Stimulated activated CD4-positive, alpha-beta T cell treated with anti-CD3 and anti-CD28 coated beads, Interleukin-1b, Interleukin-23, amount 100 ng/mL, for 4 hours (primary cell): ENCODE data around the gene ZNF609.

Source experiments
- DNase-seq, 2 donors: peaks; one replicate each; pipeline ENCODE4 v3.0.0-alpha.2; 2020; ENCODE audit warnings: low read depth in 2 of 2

The ZNF609 gene, protein sequence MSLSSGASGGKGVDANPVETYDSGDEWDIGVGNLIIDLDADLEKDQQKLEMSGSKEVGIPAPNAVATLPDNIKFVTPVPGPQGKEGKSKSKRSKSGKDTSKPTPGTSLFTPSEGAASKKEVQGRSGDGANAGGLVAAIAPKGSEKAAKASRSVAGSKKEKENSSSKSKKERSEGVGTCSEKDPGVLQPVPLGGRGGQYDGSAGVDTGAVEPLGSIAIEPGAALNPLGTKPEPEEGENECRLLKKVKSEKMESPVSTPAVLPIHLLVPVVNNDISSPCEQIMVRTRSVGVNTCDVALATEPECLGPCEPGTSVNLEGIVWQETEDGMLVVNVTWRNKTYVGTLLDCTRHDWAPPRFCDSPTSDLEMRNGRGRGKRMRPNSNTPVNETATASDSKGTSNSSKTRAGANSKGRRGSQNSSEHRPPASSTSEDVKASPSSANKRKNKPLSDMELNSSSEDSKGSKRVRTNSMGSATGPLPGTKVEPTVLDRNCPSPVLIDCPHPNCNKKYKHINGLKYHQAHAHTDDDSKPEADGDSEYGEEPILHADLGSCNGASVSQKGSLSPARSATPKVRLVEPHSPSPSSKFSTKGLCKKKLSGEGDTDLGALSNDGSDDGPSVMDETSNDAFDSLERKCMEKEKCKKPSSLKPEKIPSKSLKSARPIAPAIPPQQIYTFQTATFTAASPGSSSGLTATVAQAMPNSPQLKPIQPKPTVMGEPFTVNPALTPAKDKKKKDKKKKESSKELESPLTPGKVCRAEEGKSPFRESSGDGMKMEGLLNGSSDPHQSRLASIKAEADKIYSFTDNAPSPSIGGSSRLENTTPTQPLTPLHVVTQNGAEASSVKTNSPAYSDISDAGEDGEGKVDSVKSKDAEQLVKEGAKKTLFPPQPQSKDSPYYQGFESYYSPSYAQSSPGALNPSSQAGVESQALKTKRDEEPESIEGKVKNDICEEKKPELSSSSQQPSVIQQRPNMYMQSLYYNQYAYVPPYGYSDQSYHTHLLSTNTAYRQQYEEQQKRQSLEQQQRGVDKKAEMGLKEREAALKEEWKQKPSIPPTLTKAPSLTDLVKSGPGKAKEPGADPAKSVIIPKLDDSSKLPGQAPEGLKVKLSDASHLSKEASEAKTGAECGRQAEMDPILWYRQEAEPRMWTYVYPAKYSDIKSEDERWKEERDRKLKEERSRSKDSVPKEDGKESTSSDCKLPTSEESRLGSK (N-terminal part only)

DNA sequence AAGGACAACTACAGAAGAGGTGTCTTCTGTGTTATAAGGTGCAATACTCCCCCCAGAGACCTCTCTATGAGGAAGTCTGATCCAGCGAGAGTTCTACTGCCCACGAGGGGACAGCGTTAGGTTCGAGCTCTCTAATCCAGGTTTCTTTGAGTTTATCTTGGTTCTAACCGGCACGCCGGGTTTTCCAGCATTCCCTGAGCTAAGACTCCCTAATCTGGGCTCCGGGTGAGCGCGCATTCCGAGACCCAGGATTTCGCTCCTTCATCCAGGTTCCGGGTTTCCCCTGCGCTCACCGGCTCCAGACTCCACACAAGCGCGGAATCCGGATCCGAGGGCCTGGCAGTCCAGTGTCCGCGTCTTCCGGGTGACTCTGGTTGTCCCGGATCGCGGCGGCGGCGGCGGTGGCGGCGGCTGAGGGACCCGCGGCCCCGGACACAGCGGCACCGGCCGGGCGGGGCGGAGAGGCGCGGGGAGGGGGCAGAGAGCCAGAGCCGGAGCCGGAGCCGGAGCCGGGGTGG is at the start of gene ZNF609:
Gene ZNF609 (plus strand): TSS at position 373 of the 518 bp plus-strand sequence. CDS start 38,842 bp downstream, outside the sequence.
- DNase-seq: peak; percentile 85 to 86

DNA sequence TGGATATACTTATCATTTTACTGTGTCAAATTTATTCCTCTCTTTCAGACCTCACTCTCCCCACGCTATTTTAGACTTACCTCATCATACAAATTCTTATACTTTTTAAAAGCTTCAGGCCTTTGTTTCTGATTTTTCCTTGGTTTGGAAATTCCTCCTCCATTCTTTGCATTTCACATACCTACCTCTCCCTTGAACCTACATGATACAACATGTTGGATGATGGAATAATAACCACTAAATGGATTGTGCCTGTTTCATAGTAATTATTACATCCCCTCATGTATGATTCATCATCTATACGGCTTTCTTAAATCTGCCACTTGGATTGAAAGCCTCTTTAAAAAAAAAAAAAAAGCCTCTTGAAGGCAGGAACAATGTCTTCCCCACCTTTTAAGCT is 48.2 kb upstream of the ZNF609 start:
- no peak for DNase-seq

DNA sequence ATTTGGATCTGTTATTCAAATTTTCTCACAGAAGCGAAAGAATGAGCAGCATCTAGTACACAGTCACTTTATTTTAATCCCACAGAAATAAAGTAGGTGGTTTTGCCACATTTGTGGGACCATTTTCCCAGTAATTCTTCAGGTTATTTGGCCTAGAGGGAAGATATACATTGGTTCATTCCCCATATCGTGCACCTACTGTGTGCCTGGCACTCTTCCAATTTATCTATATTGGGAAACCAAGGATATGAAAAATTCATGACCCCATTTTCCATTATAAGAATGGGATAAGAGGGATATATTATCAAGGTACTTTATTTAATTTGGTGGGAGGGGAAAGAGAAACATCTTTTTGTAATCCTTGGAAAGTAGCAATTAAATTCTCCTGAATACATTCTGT is 37.7 kb upstream of the ZNF609 start:
- DNase-seq: no peak

DNA sequence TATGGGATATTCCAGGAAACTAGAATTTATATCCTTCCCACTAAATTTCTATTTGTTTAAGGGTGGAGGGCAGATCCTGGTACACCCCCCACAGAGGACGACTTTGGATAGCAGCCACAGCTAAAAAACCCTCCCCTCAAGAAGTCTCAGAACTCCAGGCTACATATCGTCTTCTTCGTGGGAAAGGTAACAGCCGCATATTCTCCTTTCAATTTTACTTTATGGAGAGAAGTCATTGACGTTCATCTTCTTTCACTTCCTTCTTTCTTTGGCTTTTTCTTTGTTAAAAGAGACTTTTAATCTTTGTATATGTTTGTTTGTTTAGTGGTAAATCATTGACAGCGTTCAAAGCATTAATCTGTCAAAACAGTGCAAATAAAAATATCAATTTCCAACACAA is 36.4 kb upstream of the ZNF609 start:
- no peak for DNase-seq

DNA sequence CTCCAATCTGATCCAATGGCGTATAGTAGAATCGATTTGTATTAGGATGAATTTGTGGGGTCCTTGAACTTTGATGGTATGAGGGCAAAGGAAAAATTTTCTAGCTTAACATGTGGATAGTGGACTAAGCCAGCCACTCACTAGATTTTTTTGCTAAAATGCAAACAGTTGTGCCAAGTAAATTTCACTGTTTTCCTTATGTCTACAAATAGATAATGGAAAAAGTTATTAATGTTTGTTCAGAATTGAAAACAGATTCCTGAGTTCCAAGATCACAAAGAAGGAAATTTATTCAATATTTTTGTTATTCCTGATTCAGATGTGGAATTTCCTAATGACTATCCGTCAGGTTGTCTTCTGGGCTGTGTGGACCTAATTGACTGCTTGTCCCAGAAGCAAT is 35.2 kb upstream of the ZNF609 start:
- DNase-seq: no peak

DNA sequence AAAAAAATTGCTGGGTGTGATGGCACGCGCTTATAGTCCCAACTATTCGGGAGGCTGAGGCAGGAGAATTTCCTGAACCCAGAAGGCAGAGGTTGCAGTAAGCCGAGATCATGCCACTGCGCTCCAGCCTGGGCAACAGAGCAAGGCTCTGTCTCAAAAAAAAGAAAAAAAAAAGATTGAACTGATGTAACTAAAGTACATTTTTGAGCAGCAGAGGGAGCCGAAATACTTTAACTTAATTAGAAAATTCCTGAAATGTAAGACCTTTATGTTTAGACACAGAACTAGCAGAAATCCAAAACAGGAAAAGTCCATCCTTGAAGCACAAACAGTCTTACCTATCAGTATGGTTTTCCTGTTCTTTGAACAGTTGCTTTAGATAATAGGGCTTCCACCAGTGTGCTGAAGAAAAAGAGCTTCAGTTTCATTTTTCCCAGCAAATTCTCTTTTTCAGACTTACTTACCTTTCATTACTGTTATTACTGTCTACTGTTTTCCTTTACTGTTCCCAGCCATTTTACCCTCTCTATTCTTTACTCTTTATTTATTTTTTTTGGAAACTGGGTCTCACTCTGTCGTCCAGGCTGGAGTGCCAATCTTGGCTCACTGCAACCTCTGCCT is 33.4 kb upstream of the ZNF609 start:
- DNase-seq: no peak

DNA sequence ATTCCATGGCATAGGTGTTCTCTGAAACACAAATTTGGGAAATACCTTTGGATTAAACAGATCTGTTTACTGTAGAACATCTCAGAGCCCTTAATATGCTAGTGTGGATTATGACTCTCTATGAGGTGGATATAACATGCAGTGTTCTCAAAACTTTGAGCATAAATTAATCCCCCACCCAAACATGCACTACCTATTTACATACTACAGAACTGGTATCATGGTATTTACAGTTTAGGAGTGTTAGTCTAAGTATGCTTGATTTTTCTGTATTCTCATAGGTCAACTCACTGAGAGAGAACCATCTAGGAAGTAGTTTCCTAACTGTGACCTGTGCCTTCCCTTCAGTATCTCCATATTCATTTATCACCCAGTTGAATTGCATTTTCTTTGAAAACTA is 30.9 kb upstream of the ZNF609 start:
- DNase-seq: no peak

DNA sequence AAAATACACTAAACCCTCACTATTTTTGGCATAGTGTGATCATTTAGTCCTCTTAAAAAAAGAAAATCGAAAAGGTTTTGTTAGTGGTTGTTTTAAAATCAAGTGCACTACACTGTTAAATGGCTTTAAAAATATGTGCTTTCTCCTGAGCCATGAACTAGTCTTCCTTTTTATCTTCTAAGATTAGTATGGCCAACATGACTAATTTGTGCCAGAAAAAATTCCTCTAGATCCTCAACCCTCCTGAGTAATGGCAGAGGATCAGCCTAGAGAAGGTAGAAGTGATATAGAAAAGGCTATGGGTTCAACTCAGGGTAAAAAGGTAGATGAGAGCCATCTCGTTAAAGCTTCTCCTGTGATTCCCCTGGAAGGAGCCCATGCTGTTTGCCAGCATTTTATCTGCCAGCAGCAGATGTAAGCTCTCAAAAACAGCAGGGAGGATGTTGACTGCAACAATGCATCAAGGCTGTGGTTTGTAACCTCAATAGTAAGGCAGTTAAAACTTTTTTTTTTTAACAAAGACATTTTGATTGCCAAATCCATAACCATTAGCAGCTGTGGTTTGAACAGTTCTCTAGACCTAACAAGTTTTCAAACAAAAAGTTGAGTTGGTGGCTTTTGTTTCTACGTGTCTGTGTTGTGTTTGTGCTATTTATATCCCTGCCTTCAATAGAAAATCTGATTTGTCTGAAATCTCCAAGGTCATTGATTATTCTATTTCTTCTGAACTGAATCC is 30.2 kb upstream of the ZNF609 start:
- DNase-seq: peak in 1 of 2 donors; percentile 11

DNA sequence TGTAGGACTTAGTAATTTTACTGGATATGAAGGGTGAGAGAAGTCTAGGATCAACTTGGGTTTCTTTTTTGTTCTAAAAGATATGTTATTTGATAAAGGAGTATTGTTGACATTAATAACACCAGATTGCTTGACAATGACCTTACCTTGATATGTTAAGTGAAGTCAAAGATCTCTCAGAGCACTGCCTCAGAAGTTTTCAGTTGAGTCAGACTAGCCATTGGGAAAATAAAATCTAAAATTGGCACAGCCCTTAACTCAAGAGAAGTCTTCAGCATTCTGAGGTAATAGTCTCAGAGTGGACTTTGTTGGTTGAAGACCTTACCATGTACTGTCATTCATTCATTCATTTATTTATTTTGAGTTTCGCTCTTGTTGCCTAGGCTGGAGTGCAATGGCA is 22.4 kb upstream of the ZNF609 start:
- DNase-seq: no peak

DNA sequence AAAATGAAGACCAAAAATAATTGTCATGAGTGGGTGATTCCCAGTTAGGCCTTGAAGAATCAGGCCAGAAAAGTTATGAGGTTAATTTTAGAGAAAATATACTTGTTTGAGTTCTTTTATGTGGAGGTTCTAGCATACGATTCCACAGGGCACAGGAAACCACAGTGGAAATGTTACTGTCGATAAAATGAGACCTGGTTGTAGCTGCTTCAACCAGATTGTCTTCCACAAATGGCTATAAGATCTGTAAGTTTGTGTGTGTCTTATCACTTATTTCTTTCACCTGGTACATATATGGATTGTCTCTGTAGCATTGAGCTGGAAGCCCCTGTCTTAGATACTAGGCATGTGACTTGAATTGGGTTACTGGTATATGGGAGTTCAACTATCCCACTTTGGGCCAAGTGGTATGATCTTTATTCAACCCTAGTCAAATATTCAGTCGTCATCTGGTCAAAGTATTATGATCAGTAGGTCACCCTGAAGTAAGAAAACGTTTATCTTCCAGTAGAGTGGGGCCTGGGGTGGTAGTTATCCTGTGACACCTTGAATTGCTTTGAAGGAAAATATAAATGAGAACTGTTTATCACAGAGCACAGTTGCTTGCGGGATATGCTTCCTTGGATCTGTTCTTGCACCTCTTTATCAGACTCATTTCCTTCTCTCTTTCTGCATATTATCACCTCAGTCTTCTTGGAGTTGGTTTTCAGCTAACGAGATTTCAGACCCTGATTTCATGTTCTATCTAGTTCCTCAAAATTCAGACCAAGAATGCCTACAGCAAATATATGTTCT is 21.5 kb upstream of the ZNF609 start:
- no peak for DNase-seq

DNA sequence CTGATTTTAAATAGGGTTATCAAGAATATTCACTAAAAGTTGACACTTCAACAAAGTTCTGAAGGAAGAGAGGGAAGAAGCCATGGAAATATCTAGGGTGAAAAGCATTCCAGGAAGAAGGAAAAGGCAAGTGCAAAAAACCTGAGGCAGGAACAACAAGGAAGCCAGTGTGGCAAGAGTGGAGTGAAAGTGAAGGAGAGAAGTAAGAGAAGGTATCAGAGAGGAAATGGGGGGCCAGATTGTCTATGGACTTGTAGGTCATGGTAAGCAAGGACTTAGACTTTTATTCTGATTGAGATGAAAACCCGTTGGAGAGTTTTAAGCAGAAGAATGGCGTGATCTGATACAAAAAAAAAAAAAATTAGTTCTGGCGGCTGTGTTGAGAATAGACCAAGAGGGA is 18.5 kb upstream of the ZNF609 start:
- DNase-seq: no peak

DNA sequence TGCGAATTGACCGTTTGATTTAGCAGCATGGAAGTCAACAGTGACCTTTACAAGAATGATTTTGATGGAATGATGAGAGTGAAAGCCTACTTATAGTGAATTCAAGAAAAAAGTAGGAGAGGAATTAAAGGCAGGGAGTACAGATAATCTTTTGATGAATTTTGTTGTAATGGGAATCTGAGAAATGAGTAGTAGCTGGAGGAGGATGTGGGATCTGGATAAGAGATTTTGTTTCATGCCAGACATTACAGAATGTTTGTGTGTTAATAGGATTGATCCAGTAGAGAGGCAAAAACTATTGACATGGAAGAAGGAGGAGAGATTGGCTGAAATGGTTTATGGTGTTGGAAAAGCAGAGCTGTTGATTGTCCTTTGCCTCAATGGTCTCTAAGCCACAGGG is 17.4 kb upstream of the ZNF609 start:
- no peak for DNase-seq

DNA sequence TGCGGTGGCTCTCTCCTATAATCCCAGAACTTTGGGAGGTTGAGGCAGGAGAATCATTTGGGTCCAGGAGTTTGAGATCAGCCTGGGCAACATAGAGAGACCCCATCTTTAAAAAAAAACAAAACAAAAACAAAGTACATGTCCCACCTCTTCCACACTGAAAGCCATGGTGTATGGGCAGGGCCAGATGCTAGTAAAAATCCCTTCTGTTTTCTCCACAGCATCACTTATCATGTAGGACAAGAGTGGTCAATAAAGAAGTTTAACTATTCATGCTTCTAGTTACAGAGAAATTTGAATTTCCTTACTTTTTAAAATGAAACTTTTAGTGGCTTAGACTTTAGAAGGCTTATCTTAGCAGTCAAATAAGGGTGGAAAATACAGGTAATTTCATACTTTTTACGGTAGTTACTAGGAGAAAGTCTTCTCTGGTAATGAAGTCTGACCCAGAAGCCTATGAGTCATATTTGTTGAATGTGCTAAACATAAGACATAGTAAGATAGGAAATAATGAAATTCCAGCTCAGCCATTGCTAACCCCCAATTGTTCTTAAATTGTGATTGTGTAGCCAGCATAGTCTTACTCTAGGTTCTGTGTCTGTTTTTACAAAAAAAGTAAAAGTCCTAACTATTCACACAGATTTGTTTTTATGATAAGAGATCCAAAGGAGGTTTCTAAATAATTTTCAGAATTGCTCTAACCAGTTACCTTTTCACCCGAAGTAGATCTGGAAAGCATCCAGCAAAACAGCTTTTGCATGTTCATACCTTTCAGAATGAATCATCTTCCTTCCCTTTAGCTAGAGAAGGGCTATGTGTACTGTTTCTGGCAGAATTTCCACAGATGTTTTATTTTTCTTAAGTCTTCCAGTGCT is 16.4 kb upstream of the ZNF609 start:
- DNase-seq: no peak

DNA sequence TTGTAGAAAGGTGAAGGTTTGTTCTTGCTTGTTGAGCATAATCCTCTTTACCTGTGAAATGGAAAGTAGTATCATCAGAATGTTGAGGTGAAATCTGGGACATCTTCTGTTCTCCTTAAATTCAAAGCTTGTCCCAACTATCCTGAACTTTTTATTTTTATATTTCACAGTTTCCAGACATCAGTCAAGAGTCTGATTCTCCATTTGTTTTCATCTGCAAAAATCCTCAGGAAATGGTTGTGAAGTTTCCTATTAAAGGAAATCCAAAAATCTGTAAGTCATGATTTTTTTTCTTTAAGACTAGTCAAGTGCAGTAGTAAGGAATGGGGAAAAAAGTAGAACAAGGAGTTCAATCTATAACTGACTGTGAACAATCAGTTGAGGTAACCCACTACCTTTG is 15.5 kb upstream of the ZNF609 start:
- DNase-seq: no peak

DNA sequence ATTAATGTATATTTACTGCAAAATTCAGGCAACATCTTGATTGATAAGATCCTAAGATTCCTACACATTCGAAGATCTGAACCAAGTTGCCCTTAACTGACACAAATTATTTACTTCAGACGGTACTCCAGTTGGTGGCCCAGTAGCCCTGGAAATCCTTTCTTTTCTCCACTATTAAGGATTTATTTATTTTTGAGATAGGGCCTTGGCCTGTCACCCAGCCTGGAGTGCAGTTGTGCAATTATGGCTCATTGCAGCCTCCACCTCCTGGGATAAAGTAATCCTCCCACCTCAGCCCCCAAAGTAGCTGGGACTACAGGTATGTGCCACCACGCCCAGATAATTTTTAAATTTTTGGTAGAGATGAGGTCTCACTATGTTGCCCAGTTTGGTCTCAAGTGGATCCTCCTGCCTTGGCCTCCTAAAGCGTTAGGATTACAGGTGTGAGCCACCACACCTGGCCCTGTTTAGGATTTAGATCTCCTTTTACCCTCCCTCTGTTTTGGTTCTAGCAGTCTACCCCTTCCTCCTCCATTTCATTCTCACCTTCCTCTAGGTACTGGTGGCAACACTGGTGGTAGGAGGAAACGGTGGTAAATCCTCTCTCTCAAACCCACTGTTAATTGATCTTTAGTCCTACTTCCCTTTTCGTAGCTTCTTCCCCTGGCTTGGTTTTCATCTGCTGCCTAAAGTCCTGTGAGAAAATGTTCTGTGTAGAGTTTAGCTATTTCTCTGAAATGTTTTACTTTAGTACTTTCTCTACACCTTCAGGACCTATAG is 12.7 kb upstream of the ZNF609 start:
- no peak for DNase-seq

DNA sequence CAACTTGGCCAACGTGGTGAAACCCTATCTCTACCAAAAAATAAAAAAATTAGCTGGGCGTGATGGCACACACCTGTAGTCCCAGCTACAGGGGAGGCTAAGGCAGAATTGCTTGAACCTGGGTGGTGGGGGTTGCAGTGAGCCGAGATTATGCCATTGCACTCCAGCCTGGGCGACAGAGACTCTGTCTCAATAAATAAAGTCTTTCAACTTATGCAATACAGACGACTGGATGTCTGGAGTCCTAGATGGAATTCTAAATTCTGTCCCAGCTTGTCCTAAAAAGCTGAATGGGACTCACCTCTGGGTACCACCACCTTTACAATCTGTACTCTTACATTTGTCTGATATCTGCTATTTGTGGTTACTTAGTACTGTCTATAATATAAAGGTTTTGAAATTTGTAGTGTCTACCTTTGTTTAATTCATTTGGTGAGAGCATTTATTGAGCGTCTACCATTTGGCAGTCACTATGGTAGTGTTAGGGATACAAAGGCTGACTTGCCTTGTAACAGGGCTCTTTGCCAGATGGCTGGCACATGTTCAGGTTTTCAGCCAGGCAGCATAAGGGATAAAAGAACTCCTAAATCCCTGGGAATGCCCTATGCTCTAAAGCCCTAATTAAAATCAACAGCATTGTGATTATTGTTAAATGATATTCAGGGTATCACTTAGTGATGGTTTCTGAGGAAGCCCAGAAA is 7.2 kb upstream of the ZNF609 start:
- no peak for DNase-seq

DNA sequence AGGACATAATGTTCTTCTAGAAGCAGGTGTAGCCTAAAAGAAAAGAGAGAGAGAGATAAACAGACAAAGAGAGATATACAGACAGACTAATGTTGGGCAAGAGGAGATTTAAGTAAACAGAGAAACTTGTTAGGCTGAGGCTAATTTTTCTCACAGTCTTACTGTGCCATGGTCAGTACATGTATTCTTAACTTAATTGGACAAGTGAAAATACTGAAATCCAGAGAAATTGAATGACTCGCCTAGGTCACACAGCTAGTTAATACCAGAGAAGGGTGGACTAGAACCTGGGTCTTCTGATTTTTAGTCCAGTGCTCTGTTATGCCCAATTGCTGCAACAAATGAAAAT is 6.7 kb upstream of the ZNF609 start:
- no peak for DNase-seq

DNA sequence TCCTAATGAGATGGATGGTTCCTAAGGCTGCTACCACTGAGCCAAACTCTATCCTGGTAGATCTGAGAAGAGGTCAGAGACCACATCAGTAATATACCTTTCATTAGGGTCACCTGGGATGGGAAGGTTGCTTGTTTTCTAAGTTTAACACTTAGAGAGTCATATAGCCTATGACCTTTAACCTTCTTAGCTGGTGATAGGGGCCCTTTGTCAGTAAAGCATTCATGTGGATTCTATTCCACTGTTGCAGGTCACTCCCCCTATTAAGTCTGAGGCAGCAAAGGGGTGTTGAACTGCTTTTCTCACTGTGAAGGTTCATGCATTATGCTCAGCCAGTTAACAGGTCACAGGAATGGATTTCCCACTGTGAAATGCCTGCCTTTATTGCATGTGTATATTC is 6.1 kb upstream of the ZNF609 start:
- DNase-seq: no peak
